HG03039 (cell line): Measurements from ENCODE around the gene MKS1.

Source experiments
- ATAC-seq: cut with Tn5 transposase; IDR thresholded peaks from one replicate; pipeline ENCODE4 v1.9.1; 2021; ENCODE audit warnings: mild to moderate bottlenecking, moderate library complexity; ENCODE audit not compliant: unreplicated experiment

MKS1 gene

GRCh38 chr17:58170622-58171021 lies 48.4 kb downstream of the MKS1 start:
- no peak for ATAC-seq

- ATAC-seq = no peak
These were observed 52.4 kb downstream of the MKS1 start, which contains the start of gene OR4D2 for GRCh38 chr17:58166682-58167081. Gene OR4D2, plus strand, starts transcription at chr17:58166982. Its CDS starts 2,674 bp downstream, at chr17:58169656.

- no peak for ATAC-seq
These were observed 53.1 kb downstream of the MKS1 start for GRCh38 chr17:58165981-58166380.

DNA sequence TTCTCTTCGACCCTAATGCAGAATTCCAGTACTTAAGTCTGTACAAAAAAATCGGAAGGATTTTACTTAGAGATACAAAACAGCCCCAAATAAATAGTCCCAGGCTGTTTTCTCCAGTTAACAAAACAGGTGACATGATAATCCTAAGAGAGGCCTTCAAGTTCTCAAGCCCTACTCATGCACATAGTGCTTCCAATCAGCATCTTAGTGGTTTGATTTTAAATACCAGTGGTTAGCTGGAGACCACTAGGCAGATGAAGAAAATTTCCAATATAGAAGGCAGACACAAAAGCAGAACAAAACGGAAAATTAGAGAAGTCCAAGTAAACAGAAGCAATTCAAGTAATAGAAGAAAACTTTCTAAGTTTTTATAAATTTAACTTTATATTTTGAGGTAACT lies 57.5 kb downstream of the MKS1 start:
- no peak for ATAC-seq

DNA sequence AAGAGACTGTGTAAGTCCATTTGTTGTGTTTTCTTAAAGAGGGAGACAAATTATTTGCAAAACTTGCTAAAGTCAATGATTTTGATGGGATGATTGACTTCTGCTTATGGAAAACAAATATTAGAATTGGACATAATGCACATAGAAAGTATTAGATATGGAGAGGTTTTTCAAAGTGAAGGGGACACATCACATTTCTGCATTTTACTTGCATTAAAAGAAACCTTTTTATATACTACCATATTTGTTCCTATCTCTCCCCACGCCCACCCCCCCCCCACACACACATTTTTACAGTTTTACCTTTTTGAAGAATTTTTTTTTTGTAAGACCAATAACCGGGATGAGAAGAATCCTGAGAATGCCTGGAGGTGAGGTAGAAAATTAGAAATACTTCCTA lies 60.9 kb downstream of the MKS1 start:
- no peak for ATAC-seq

DNA sequence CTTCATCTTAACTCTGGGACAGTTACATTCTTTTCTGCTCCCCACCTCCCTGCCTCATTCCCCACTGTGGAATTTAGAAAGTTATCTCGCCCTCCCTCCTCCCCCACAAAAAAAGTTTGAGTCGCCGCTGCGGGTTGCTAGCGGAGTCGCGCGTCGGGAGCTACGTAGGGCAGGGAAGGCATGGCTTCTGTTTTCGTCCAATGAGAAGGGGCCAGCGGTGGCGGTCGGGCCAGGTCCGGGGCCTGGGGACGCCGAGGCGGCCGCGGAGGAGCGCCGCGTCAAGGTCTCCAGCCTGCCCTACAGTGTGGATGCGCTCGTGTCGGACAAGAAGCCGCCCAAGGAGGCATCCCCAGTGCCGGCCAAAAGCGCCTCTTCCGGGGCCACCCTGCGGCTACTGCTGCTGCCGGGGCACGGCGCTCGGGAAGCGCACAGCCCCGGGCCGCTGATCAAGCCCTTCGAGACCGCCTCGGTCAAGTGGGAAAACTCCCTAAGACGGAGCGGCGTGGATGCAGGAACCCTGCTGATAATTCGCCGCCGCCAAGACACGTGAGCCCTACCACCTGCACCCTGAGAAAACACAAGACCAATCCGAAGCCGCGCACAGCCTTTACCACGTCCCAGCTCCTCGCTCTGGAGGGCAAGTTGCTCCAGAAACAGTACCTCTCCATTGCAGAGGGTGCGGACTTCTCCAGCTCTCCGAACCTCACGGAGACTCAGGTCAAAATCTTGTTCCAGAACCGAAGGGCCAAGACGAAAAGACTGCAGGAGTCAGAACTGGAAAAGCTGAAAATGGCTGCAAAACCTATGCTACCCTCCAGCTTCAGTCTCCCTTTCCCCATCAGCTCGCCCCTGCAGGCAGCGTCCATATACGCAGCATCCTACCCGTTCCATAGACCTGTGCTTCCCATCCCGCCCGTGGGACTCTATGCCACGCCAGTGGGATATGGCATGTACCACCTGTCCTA lies 61.9 kb downstream of the MKS1 start:
- ATAC-seq = no peak
